ENCODE measurements around the gene NDUFB2.
"Not testable (repeated sequence)": the region's sequence is repeated elsewhere in the genome, so short reads cannot be mapped to it uniquely, and the experiment has no call there.

Gene NDUFB2

DNA sequence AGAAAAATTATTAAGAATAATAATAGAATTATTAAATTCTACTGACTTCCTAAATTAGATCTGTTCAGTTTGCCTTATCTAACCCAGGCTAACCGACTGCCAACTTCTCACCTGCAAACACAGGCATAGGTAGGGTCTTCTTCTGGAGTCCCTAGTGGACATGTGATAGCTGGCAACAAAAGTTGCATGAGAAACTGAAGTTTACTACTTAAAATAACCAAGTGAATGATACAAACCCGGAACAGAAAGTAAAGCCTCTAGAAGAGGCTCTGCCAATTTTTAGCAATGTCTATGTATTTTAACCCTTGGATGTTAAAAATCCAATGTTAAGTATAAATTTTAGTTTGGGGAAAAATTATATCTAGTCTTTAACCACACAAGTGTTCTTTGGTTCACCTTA, 37.6 kb downstream of the NDUFB2 start:
- in situ Hi-C loops (cut with MboI; ENCODE audit: low sequenced_read_pairs): no loop called here

DNA sequence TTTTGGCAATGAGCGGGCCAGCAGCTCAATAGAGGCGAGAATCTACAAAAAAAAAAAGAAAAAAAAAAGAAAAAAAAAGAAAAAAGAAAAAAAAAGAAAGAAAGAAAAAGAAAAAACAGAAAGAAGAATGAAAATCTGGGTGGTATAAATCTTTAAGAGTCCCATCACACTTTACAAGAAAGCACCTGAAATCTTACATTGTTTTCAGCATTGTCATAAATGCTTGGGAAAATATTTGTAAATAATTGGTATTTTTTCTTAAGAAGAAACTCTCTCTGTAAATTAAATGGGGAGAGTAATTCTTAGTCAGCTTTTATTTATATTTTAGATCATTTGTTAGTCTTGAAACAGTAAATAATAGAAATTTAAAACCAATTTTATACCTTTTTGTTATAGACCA, 38.2 kb downstream of the NDUFB2 start:
- in situ Hi-C loops (cut with MboI; ENCODE audit: low sequenced_read_pairs): no loop called here

GRCh38 chr7:140738280-140738679, 41.8 kb downstream of the NDUFB2 start:
- in situ Hi-C loops (cut with MboI; ENCODE audit: low sequenced_read_pairs): no loop called here

- in situ Hi-C loops (cut with MboI; ENCODE audit: low sequenced_read_pairs): not testable (repeated sequence)
Measured at GRCh38 chr7:140743255-140743654, 46.7 kb downstream of the NDUFB2 start.

DNA sequence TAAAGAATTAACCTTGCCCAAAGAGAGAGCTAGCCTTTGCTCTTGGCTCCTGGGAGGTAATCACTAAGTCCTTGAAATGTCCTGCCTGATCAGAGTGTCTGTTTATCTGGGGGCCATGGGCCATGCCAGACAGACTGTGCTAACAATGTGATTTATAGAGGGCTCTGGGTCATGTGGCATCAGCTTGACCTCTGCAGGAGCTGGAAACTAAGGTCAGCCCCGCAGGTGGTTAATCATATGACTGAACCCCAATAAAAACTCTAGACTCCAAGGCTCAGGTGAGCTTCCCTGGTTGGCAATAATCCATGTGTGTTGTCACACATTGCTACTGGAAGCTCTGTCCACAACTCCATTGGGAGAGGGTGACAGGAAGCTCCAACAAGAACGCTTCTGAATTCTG, 47.5 kb downstream of the NDUFB2 start:
- in situ Hi-C loops (cut with MboI; ENCODE audit: low sequenced_read_pairs): no loop called here

GRCh38 chr7:140745266-140746058, 49.0 kb downstream of the NDUFB2 start:
- in situ Hi-C loops (cut with MboI; ENCODE audit: low sequenced_read_pairs): no loop called here

- in situ Hi-C loops (cut with MboI; ENCODE audit: low sequenced_read_pairs): no loop called here
Measured at GRCh38 chr7:140746751-140747150, 50.2 kb downstream of the NDUFB2 start.

GRCh38 chr7:140752533-140752932, 56.0 kb downstream of the NDUFB2 start:
- in situ Hi-C loops (cut with MboI; ENCODE audit: low sequenced_read_pairs): no loop called here

DNA sequence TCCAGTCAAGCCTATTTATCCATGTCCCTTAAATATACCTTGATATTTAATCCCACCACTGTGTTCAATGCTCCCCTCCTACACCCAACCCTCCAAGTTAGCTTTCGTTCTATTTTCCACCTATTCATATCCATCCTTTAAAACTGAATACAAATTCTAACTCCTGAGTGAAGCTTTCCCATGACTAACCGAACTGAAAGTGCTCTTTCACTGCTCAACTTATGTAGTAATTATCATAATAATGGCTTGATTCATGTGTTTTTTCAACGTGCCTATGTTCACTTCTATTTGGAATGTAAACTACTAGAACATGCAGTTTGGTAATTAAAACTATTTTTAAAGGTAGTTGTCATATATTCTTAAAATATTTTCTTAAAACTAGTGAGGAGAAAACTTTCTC, 58.0 kb downstream of the NDUFB2 start:
- in situ Hi-C loops (cut with MboI; ENCODE audit: low sequenced_read_pairs): no loop called here

Data from hTERT RPE-1 (cell line).